Upper lobe of left lung (tissue), 6 donors: ENCODE measurements around the gene NAP1L1. TPM values are rescaled to one million over a fixed set of nuclear protein-coding genes. Genes with fewer than 3 reads are reported as not detected.

Source experiments
- ATAC-seq, 2 donors: fragments of 200-7000 bp; cut with Tn5 transposase; one replicate each; pipeline ENCODE4 v1.9.1; 2022; ENCODE audit warnings: mild to moderate bottlenecking in 2 of 2, moderate library complexity in 2 of 2; ENCODE audit not compliant: low FRiP score in 2 of 2
- DNase-seq, 2 donors: peaks; one replicate each; pipeline ENCODE4 v3.0.0-alpha.2; 2019 to 2020
- H3K27ac ChIP-seq, 4 donors: fragments of 200-600 bp; sonication (generic); one replicate each; pipeline ENCODE4 v1.5.1; 2016 to 2019
- H3K27me3 ChIP-seq, 4 donors: fragments of 200-600 bp; sonication (generic); one replicate each; pipeline ENCODE4 v1.5.1; 2017 to 2019
- H3K36me3 ChIP-seq, 4 donors: fragments of 200-600 bp; sonication (generic); one replicate each; pipeline ENCODE4 v1.5.1; 2016 to 2019
- H3K4me1 ChIP-seq, 4 donors: fragments of 200-600 bp; sonication (generic); one replicate each; pipeline ENCODE4 v1.5.1; 2018 to 2019
- H3K4me3 ChIP-seq, 4 donors: fragments of 200-600 bp; sonication (generic); one replicate each; pipeline ENCODE4 v1.5.1; 2017 to 2019; ENCODE audit warnings: mild to moderate bottlenecking in 2 of 4, moderate library complexity in 1 of 4
- H3K9me3 ChIP-seq, 4 donors: fragments of 200-600 bp; sonication (generic); one replicate each; pipeline ENCODE4 v1.5.1; 2018 to 2019
- CTCF ChIP-seq, 6 experiments: fragments of 450-650 bp in 4 of 6; fragments of 200-600 bp in 2 of 6; sonication (generic) in 2 of 6; IDR thresholded peaks; one replicate each; pipeline ENCODE4 v1.5.1; 2016 to 2019; ENCODE audit warnings: antibody characterized with exemption in 6 of 6
- EP300 ChIP-seq, 4 donors: sonication (generic); formaldehyde crosslinking; IDR thresholded peaks; one replicate each; pipeline ENCODE4 v1.5.1; 2017; ENCODE audit warnings: antibody characterized with exemption in 4 of 4, control low read depth in 2 of 4
- POLR2A ChIP-seq, 4 donors: fragments of 450-650 bp; IDR thresholded peaks; one replicate each; pipeline ENCODE4 v1.5.1; 2016 to 2017; ENCODE audit warnings: antibody characterized with exemption in 4 of 4, mild to moderate bottlenecking in 2 of 4
- POLR2AphosphoS5 ChIP-seq, 2 donors: sonication (generic); formaldehyde crosslinking; IDR thresholded peaks; one replicate each; pipeline ENCODE4 v1.5.1; 2017; ENCODE audit warnings: antibody characterized with exemption in 2 of 2
- WGBS, 2 donors: methylation state at CpG; one replicate each; pipeline ENCODE4 v1.1.5; 2017 to 2018; 5-methylcytosine and 5-hydroxymethylcytosine counted together
- total RNA-seq, 6 donors: library from RNA; depleted of rRNA in 4 of 6; stranded (reverse); fragments of >200 nt in 4 of 6; gene quantifications; one replicate each; pipeline versions ENCODE4 v1.1.0 to v1.2.1, GENCODE V29; 2016 to 2021
- donor health status: DM: no; HTN: no; CAD: no; lungs with moderate emphysema.
- donor health status: DM: no; HTN: yes; CAD: no; lungs with severe emphysema.

NAP1L1 gene
- total RNA-seq, 6 donors from 2014 or later, result 245 to 595 (median 329) TPM

- Histone ChIP-seq H3K4me3 (no peak overlapping the region), H3K27ac (no peak overlapping the region), H3K9me3 (no peaks in the 10 kb centered on the region), H3K27me3 (no peaks in the 10 kb centered on the region), H3K4me1 (no peaks in the 10 kb centered on the region), H3K36me3 (no peaks in the 10 kb centered on the region)
- TF ChIP-seq CTCF (IDR thresholded peaks at IDR 0.05), result no peak
- no peak for TF ChIP-seq EP300 (IDR thresholded peaks at IDR 0.05)
- TF ChIP-seq POLR2AphosphoS5 (IDR thresholded peaks at IDR 0.05), result no peak
- TF ChIP-seq POLR2A (IDR thresholded peaks at IDR 0.05), result no peak
- 65 to 71% methylated on average over 4 of the region's 4 CpGs for WGBS, 2 donors
- no peak for ATAC-seq
- DNase-seq, result no peak
Observed at GRCh38 chr12:76109879-76110278, 25.4 kb upstream of the NAP1L1 start.

- Histone ChIP-seq H3K4me1 (no peaks in the 10 kb centered on the region), H3K9me3 (no peaks in the 10 kb centered on the region), H3K27me3 (no peaks in the 10 kb centered on the region), H3K27ac (no peak overlapping the region), H3K36me3 (no peaks in the 10 kb centered on the region), H3K4me3 (no peak overlapping the region)
- DNase-seq (no peak), ATAC-seq (no peak)
- TF ChIP-seq EP300 (IDR thresholded peaks at IDR 0.05), result no peak
- TF ChIP-seq POLR2A (IDR thresholded peaks at IDR 0.05), result no peak
- no peak for TF ChIP-seq POLR2AphosphoS5 (IDR thresholded peaks at IDR 0.05)
- TF ChIP-seq CTCF (IDR thresholded peaks at IDR 0.05), result no peak
- WGBS, 2 donors, result 81 to 100% methylated on average over 1 to 3 of the region's 3 CpGs
Observed at GRCh38 chr12:76108356-76108755, 23.9 kb upstream of the NAP1L1 start.

- DNase-seq, result no peak
- no peak overlapping the region for H3K4me3 ChIP-seq
- 57 to 73% methylated on average over 3 of the region's 3 CpGs for WGBS, 2 donors
Observed at GRCh38 chr12:76106631-76107030, 22.1 kb upstream of the NAP1L1 start.

GRCh38 chr12:76103958-76104357 is 19.5 kb upstream of the NAP1L1 start:
- ATAC-seq (no peak), DNase-seq (no peak)
- no peaks in the 10 kb centered on the region for H3K27me3 ChIP-seq
- no peaks in the 10 kb centered on the region for H3K4me1 ChIP-seq
- WGBS, 2 donors, result 95 to 100% methylated on average over 1 of the region's 1 CpG
- H3K9me3 ChIP-seq, result no peaks in the 10 kb centered on the region
- no peak for TF ChIP-seq POLR2A (IDR thresholded peaks at IDR 0.05)
- TF ChIP-seq CTCF (IDR thresholded peaks at IDR 0.05), result no peak
- no peak for TF ChIP-seq POLR2AphosphoS5 (IDR thresholded peaks at IDR 0.05)
- no peak for TF ChIP-seq EP300 (IDR thresholded peaks at IDR 0.05)
- H3K27ac ChIP-seq, result no peak overlapping the region
- no peak overlapping the region for H3K4me3 ChIP-seq
- no peaks in the 10 kb centered on the region for H3K36me3 ChIP-seq

More at GRCh38 chr12:76106631-76107030, 22.1 kb upstream of the NAP1L1 start:
- H3K4me1 ChIP-seq, result no peaks in the 10 kb centered on the region
- H3K9me3 ChIP-seq, result no peaks in the 10 kb centered on the region
- H3K27ac ChIP-seq, result no peak overlapping the region
- no peak for ATAC-seq
- TF ChIP-seq POLR2A (IDR thresholded peaks at IDR 0.05) (no peak), POLR2AphosphoS5 (IDR thresholded peaks at IDR 0.05) (no peak), CTCF (IDR thresholded peaks at IDR 0.05) (no peak), EP300 (IDR thresholded peaks at IDR 0.05) (no peak)
- no peaks in the 10 kb centered on the region for H3K27me3 ChIP-seq
- no peaks in the 10 kb centered on the region for H3K36me3 ChIP-seq

GRCh38 chr12:76101739-76102385 is 17.4 kb upstream of the NAP1L1 start:
- Histone ChIP-seq H3K27ac (no peak overlapping the region), H3K27me3 (no peaks in the 10 kb centered on the region), H3K4me1 (no peaks in the 10 kb centered on the region), H3K36me3 (no peaks in the 10 kb centered on the region), H3K4me3 (no peak overlapping the region), H3K9me3 (no peaks in the 10 kb centered on the region)
- TF ChIP-seq EP300 (IDR thresholded peaks at IDR 0.05) (no peak), CTCF (IDR thresholded peaks at IDR 0.05) (no peak), POLR2AphosphoS5 (IDR thresholded peaks at IDR 0.05) (no peak)
- DNase-seq (no peak), ATAC-seq (no peak)
- WGBS, 2 donors, result 87 to 100% methylated on average over 1 of the region's 1 CpG
